ENCODE data around the gene JMJD8.
"Not testable (repeated sequence)": the region's sequence is repeated elsewhere in the genome, so short reads cannot be mapped to it uniquely, and the experiment has no call there.

JMJD8 gene

DNA sequence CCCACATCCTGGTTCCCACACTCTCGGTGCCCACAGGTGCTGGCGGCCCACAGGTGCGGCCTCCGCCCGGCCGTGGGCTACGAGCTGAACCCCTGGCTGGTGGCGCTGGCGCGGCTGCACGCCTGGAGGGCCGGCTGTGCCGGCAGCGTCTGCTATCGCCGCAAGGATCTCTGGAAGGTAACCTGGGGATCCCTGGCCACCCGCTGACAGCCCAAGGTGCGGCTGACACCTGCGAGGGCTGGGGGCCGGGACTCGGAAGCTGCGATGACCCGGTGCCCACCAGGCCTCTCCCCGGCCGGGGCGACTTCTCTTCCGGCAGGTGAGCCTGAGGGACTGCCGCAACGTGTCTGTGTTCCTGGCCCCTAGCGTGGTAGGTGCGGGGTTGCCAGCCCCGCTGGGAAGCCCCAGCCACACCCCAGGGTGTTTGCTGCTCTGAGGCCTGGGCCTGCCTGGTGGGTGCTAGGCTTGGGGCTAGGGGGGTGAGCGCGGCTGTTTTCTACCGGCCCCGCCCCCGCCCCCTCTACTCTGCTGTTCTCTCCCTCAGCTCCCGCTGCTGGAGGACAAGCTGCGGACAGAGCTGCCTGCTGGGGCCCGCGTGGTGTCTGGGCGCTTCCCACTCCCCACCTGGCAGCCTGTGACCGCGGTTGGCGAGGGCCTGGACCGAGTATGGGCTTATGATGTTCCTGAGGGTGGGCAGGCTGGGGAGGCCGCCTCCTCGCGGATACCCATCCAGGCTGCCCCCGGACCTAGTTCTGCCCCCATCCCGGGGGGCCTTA lies 37.8 kb upstream of the JMJD8 start:
- DNase-seq = no peak

DNA sequence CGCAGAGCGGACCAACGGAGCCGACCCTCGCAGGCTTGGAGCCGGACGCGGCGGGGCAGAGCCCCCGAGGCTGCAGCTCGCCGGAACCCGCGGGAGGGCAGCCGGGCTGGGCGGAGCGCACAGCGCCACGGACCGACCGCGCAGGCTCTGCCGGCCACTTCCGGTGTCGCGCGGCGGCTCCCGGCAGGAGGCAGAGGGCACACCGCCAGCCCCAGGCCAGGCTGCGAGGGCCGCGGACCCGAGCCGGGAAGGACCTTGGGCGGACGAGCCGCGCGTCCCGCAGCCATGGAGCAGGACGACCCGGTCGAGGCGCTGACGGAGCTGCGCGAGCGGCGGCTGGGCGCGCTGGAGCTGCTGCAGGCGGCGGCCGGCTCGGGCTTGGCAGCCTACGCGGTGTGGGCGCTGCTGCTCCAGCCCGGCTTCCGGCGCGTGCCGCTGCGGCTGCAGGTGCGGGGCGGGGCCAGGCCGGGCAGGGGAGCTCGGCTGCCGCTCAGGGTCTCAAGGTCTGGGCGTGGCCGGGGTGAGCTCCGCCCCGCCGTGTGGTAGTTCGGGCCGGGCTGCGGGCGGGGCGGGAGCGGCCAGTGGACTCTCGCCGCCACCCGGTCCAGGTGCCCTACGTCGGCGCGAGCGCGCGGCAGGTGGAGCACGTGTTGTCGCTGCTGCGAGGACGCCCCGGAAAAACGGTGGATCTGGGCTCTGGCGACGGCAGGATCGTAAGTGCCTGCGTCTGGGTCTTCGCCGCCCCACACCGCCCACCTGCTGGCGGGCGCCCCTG lies 37.0 kb upstream of the JMJD8 start, which contains the start of gene ANTKMT:
Gene ANTKMT (plus strand): TSS at position 157 of the 775 bp plus-strand sequence. CDS start 129 bp downstream, at position 286.
- DNase-seq = no peak

DNA sequence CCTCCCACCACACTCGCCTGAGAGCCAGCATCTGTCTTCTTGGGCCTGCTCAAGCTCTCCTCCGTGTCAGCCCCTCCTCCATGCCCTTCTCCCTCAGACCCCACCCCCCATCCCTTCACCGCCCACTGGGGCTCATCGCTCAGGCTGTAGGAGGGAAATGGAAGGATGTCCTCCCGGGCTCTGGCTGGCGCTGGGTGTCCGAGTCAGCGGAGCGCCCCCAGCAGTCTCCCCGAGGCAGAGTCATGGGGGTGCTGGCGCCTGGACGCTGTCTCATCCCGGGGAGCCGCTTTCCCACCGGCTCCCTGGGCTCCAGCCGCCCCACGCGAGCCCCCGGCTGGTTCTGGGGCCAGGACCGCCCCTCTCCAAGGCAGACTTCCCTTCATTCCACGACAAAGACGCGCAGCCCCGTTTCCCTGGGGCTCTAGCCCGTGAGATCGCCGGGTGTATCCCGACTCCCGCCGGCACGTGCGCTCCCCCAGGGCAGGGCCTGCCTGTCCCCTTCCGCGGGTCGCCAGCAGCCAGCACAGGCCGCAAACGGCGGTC lies 36.4 kb upstream of the JMJD8 start:
- DNase-seq = no peak

DNA sequence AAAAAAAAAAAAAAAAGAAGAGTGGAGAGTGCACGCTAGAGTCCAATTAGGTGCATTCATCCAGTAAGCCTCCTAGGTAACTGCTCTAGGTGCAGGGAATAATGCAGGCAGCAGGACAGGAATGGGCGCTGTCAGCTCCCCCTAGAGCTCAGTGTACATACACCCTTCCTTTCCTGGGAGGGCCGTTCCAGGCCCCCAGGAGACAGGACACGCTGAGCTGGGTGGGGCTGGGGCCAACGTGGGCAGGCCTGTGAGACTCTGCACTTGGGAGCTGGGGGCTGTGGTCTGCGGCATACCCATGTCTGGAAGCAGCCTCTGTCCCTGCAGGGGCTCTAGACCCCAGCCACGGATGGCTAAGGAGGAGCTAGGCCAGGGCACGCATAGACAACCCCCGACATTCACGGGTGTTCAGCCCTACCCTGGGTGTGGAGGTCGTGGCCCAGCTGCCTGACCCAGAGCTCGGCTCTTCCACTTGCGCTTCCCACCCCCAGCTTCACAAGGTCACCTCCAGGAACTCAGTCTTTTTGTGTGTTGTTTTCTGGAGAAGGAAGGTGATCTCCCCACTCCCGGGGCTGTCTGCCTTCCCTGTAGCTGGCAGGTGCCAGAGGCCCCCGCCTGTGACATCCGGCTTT lies 35.8 kb upstream of the JMJD8 start:
- DNase-seq = no peak

DNA sequence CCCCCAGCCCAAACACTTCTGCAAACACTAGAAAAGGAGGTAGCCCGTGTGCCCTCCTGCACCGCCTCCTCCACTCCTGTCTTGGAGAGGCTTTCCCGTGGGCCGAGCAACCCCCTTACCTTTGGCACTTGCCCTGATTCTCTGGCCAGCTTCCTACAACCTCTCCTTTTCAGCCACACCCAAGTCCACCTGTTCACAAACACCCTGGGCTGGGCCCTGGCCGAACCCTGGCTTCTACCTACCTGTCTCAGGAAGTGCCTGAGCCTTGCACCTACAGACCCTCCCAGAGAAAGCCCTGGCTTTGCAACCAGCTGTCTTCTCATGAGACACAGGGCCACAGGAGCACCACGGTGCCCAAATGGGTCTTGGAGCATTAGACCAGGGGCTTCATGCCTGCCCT lies 34.8 kb upstream of the JMJD8 start:
- no peak for DNase-seq

DNA sequence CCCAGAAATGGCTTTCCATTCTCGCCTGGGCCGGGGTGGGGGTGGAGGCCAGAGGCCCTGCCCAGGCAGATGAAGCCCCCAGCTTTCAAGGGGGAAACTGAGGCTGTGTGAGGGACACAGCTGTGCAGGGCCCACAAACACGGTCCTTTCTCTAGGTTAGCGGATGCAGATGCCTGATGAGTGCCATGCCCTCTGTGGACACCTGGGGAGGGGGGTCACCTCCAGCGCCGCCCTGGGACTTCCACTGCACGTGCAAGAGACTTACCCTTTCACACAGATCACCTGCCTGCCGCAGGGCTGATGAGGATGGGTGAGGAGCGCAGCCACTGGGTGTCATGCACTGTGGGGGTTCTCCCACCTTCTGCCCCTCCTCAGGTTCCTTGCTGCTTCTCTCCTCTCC lies 34.3 kb upstream of the JMJD8 start:
- no peak for DNase-seq

DNA sequence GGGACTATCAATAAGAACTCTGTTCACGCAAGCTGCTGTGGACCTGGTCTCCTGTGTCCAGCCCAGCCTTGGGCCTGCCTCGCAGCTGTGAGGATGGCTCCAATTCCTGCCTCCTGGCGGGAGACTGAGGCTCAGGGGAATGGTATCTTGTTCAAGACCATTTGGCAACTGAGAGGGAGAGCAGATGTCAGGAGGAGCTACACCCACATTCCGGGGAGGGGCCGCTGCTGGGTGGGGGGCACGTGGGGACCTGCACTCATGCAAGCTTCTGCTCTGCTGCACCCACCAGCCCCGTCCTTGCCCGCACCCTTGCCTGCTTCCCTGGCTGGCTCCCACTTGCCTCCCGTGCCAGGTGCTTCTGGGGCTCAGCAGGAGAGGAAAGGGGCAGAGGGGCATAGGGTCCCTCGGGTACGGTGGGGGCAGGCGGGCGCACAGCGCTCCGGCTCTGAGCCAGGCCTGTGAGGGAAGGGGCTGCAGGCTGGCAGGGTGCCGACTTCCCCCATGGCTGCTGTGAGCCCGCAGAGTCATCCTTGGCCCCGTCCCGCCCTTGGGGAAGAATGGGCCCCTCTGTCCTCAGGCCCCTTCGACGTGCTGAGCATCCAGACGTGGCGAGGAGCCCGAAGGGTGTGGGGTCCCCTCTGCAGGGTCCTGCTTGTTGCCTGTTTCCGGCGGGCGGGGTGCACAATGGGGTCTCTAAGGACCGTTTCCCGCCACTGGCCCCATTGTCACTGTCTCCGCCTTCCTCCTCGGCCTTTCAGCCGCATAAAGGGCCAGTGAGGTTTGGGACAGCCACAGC lies 33.5 kb upstream of the JMJD8 start:
- DNase-seq = no peak

DNA sequence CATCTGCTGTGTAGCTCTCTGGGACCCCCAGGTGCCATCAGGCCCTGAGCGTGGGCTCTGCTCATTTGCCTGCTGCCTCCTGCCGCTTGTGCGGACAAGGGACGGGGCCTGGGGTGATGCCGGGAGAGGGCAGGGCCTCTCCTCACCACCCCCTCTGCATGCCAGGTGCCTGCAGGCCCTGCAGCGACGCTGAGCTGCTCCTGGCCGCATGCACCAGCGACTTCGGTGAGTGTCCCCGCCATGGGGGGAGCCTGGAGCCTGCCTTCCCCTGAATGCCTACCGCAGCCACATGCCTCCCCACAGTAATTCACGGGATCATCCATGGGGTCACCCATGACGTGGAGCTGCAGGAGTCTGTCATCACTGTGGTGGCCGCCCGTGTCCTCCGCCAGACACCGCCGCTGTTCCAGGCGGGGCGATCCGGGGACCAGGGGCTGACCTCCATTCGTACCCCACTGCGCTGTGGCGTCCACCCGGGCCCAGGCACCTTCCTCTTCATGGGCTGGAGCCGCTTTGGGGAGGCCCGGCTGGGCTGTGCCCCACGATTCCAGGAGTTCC lies 32.7 kb upstream of the JMJD8 start:
- DNase-seq = no peak

DNA sequence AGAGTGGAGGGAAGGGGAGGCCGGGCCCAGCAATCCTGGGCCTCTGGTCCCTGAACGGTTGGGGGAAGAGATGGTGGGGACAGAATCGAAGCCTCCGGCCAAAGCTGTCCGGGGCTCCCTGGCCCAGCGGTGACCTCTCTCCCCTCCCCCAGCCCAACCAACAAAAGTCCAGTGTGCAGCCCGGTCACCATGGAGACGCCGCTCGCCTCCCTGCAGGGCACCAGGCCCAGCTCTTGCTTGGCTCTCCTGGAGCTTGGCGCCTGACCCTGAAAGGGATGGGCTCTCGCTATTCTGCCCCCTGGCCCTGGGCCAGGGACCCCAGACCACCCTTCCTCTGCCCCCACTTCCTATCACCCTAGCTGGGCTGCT lies 32.0 kb upstream of the JMJD8 start:
- no peak for DNase-seq

DNA sequence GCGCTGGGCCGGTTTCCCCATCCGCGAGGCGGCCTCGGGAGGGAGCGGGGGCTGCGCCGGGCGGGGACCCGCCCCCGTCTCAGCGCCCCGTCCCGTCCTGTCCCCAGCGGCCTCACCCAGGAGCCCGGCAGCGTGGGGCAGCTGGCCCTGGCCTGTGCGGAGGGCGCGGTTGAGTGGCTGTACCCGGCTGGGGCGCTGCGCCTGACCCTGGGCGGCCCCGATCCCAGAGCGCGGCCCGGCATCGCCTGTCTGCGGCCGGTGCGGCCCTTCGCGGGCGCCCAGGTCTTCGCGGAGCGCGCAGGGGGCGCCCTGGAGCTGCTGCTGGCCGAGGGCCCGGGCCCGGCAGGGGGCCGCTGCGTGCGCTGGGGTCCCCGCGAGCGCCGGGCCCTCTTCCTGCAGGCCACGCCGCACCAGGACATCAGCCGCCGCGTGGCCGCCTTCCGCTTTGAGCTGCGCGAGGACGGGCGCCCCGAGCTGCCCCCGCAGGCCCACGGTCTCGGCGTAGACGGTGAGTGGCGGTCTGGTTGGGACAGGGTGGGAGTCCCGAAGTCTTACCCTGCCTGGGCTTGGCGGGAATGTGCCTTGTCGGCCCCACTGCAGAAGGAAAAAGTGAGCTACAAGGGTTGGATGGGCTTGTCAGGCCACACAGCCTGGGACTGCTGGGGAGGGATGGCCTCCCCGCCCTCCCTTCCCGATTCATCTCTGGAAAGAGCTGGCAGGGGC lies 31.5 kb upstream of the JMJD8 start:
- DNase-seq = no peak

DNA sequence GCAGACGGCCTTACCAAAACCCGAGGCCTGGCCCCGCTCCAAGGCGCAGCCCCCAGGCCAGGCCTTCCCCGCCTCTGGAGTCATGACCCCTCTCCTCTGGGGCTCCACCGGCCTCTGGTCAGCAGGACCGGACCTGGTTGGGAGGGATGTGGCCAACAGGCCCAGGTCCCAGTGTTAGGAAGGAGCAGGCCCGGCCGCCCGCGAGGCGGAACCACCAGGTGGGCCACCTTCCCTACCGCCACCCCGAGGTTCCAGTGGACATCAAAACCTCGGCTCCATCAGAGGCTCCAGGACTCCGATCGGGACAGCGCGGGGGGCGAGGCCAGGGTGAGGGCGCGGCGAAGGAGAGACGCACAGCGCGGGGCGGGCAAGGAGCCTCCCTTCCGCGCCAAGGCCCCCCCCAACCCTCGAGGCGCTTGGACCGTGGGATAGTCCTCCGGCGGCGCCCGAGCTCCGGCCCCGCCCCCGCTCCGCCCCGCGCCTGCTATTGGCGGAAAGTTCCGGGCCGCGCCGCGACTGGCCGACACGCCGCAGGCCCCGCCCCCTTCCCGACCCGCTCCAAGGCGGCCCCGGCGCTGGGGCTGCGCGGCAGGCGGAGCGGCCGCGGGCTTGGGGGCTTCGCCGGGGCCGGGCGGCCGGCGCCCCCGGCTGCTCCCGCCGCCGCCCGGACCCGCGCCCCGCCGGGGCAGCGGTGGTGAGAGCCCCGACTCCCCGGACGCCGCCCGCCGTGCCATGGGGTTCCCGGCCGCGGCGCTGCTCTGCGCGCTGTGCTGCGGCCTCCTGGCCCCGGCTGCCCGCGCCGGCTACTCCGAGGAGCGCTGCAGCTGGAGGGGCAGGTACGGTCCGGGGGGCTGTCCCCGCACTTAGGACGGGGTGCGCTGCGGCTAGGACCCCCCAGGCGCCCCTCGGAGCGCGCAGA lies 30.7 kb upstream of the JMJD8 start, which contains the start of gene METRN:
Gene METRN (plus strand): TSS at position 561 of the 919 bp plus-strand sequence. CDS start 172 bp downstream, at position 733.
- DNase-seq = no peak

DNA sequence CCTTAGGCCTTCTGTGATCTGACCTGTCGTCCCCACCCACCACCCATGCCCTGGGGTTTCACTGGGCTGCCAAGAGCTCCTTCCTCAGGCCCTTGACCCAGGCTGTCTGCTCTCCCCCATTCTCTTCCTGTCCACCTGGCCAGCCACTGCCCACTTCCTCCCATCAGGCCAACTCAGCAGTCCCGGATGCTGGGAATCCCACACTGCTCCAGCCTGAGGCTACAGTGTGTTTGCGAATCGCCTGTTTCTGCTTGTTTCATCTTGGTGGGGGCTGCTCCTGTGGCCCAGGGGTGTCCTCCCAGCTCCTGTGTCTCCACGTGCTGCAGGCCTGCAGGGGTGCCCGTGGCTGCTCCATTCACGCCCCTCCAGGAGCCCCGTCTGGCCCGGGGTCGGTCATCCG lies 29.9 kb upstream of the JMJD8 start:
- no peak for DNase-seq

DNA sequence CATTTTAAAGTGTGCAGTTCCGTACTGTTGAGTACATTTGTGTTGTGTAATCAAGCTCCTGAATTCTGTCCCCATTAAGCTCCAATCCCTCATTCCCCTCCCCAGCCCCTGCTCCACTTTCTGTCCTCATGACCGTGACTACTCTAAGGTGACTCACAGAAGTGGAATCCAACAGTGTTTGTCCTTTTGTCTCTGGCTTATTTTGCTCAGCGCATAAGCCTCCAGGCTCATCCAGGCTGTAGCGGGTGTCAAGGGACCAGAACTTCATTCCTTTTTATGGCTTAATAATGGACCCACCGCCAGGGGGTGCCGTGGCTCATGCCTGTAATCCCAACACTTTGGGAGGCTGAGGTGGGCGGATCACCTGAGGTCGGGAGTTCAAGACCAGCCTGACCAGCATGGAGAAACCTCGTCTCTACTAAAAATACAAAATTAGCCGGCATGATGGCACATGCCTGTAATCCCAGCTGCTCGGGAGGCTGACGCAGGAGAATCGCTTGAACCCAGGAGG lies 28.7 kb upstream of the JMJD8 start:
- DNase-seq = not testable (repeated sequence)

DNA sequence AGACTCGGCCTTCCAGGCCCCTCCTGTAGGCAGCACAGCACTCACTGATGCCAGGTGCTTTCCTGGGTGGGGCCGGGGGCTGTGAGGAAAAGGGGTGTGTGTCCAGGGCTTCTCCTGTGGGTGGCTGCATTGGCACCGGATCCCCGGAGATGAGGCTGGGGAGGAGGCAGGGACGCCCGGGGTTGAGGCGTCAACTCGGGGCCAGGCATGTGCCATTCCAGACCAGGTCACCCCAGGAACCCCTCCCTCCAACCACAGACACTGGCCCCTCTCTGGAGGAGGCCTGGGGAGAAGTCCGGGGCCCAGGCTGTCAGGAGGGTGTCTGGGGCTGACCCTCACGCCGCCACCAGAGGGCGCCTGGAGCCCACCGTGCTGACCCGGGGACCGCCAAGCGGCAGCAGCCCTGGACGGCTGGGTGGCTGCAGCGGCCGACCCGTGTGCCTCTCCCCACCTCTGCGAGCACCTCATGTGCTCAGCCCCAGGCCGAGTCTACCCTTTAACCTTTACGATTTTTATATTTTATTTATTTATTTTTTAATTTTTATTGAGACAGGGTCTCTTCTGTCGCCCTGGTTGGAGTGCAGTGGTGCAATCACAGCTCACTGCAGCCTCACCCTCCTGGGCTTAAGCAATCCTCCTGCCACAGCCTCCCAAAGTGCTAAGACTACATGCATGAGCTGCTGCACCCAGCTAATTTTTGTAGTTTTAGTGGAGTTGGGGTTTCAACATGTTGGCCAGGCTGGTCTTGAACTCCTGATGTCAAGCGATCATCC lies 27.6 kb upstream of the JMJD8 start:
- DNase-seq = no peak

DNA sequence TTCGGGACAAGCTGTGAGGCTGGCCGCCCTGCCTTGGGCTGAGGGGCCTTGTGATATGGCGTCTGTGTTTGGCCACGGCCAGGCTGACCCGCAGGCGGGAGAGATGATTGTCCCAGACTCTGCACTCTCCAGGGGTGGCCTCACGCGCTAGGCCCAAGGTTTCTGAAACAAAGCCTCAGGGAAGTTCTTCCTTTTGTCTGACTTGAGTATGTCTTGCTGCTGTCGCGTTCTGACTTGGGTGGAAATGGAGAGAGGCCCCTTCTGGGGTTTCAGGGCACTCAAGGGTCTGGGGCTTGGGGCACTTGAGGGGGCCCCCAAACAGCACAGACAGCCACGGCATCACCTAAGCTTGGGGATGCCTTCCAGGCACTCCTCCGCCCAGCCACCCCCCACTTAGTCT lies 26.9 kb upstream of the JMJD8 start:
- DNase-seq = no peak

DNA sequence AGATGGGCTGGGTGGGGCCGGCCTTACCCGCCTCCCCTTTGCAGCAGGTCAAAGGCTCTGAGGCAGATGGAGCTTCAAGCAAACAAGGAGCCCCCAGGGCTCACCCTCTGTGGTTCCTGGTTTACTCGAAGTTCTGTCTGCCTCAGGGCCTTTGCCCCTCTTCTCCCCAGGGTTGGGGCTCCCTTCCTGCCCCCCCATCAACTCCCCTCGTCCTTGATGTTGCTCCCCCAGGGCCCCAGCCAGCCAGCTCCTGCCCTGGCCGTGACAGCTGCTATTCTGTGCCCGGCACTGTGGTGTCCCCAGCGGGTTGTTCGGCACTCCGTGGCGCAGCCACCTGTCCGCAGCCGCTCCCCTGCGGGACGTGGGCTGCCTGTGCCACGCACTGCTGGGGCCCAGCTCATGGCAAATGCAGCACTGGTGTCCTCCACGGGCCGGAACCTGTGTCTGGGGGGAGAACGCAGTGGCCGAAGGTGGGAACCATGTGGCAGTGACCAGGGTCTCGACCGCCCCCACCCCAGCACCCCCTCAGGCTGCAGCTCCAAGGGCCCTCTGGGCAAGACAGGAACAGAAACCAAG lies 26.5 kb upstream of the JMJD8 start:
- no peak for DNase-seq

DNA sequence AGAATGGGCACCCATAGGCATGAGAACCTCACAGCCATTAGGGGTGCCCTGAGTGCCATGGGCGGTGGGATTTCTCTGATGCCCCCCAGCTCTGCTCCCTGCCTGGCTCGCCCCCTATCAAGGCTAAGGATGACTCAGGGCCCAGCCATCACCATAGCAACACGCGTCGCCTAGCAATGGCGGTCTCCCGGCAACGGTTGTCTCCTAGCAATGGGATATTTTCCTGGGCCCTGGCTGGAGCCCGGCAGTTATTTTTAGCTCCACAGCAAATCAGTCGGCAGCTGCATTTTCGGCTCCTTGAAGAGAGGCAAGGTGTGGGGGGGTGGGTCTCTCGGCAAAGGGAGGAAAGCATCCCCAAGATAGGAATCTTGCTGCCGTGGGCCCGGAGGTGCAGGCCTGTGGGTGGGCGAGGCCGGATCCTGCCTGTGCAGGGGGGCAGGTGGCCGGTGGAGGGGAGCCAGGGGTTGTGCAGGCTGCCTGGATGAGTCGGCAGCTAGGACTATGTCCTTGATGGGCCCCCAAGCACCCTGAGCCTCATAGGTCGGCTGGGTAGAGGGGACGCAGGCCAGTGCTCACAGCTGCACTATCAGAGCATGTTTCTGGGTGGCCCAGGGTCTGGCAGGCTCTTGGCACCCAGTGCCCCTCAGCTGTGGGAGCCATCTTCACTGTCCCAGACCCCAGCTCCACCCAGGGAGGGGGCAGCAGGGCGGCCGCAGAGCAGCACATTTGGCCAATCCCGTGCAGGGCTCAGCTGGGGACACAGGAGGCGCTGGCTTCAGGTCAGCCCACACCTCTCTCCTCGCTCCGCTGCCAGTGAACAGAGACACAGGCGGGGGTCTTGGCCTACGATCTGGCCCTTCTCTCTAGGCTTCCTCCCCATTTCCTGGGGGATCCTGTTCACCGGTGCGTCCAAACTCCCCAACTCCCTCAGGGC lies 25.7 kb upstream of the JMJD8 start:
- DNase-seq = peak; percentile 80 to 85

DNA sequence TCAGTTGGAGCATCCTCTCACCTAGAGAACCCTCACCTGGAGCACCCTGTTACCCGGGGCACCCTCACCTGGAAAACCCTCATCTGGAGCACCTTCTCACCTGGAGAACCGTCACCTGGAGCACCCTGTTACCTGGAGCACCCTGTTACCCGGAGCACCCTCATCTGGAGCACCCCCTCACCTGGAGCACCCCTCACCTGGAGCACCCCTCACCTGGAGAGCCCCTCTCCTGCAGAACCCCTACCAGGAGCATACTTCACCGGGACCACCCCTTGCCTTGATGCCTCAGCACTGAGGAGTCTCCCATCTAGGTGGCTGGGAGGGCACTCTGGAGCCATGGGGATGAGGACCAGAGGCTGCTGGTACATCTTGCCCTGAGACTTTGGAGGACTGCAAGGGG lies 24.8 kb upstream of the JMJD8 start:
- no peak for DNase-seq

Measured in cerebellar nuclear complex (tissue), 1 donor.